AG09319 (cell line): ENCODE results near the gene ERP27.

Experiments used
- DNase-seq: peaks from one replicate; pipeline ENCODE4 v3.0.0-alpha.2; 2010; ENCODE audit warnings: low read depth; ENCODE audit errors: extremely low read depth
- TF ChIP-seq, protein P1 (sequence below): IDR thresholded peaks from 2 replicates; pipeline ENCODE4 v1.5.1; 2011; ENCODE audit warnings: low read depth, mild to moderate bottlenecking, inconsistent platforms, low read length, moderate library complexity

The ERP27 gene

DNA sequence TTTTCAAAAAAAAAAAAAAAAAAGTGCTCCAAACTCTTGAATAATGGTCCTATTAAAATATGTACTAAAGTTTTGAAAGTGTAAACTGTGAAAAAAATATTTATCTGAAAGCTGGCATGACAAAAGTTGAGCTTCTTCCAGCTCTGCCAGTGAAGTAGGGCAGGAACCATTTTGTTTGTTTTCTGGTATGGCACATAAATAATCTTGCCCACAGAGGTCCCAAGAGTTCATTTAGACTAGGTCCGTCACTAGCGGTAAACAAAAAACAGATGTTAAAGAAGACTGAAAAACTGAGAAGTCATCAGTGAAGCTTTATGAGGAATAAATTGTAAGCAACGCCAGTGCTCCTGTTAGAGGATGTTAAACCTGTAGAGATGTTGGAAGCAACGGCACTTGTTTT, 7.0 kb downstream of the ERP27 start:
- TF ChIP-seq, protein P1, sequence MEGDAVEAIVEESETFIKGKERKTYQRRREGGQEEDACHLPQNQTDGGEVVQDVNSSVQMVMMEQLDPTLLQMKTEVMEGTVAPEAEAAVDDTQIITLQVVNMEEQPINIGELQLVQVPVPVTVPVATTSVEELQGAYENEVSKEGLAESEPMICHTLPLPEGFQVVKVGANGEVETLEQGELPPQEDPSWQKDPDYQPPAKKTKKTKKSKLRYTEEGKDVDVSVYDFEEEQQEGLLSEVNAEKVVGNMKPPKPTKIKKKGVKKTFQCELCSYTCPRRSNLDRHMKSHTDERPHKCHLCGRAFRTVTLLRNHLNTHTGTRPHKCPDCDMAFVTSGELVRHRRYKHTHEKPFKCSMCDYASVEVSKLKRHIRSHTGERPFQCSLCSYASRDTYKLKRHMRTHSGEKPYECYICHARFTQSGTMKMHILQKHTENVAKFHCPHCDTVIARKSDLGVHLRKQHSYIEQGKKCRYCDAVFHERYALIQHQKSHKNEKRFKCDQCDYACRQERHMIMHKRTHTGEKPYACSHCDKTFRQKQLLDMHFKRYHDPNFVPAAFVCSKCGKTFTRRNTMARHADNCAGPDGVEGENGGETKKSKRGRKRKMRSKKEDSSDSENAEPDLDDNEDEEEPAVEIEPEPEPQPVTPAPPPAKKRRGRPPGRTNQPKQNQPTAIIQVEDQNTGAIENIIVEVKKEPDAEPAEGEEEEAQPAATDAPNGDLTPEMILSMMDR: no peak
- peak; percentile 7 for DNase-seq

DNA sequence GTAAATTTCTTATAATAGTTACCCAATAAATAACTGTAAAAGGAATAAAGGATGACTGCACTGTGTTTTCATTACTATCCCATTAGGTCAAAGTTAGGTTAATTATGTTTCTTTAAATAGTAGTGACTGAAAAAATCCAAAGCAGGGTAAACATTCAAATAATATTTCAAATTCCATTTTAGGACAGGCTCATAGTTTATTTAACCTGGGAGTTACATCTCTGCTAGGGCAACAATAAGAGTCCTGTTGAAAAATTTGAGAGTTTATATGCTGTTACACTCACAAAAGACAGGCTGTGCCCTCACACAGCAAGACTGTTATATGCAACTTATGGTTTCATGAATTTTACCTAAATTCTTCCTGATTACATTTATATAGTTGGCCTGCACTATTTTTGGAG, 8.0 kb downstream of the ERP27 start:
- DNase-seq: no peak
- TF ChIP-seq, protein P1: no peak

DNA sequence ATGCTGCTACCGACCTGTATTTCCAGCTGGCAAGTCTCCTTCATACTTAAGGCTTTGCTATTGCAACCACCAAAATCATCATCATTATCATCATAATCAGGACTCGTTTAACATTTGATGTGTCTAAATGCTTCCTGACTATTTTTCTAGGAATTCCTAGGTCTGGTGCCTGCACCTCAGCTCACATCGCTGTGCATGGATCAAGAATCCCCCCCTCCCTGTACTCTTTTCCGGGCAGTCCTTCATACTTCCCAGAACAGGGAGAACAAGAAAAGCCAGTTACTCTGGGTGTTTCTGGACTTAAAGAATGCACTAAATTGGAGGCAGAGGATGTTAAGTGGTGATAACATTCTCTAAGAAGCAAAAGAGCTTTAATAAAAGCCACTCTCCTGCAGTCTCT, 9.4 kb downstream of the ERP27 start:
- TF ChIP-seq, protein P1: no peak
- no peak for DNase-seq

DNA sequence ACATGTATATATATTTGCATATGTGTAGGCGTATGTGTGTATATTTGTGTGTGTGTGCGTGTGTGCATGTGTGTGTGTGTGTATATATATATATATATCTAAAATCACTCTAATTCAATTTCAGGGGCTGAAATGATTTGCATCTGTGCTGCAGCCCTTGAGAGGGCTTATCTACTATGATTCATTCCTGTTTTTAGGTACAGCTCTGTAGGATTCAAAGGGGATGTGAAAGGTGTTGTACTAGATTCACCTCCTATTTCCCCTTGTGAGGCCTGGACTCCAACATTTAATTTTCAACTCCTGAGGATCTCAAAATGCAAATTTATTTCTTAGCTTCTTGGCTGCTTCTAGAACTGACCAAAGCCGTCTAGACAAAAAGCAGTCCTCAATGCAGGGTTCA, 11.1 kb downstream of the ERP27 start:
- TF ChIP-seq, protein P1: no peak

DNA sequence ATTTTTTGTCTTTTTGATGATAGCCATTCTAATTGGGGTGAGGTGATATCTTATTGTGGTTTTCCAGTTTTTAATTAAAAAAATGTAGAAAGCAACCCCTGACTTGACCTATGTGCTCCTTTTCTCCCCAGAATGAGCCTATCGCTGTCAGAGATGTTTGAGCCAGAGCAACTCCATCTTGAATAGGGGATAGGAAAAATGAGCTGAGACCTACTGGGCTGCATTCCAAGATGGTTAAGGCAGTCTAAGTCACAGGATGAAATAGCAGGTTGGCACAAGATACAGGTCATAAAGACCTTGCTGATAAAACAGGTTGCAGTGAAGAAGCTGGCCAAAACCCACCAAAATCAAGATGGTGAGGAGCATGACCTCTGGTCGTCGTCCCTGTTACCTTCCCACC, 13.8 kb downstream of the ERP27 start:
- DNase-seq: no peak
- TF ChIP-seq, protein P1: no peak

More for the DNA sequence above, 11.1 kb downstream of the ERP27 start:
- no peak for DNase-seq

DNA sequence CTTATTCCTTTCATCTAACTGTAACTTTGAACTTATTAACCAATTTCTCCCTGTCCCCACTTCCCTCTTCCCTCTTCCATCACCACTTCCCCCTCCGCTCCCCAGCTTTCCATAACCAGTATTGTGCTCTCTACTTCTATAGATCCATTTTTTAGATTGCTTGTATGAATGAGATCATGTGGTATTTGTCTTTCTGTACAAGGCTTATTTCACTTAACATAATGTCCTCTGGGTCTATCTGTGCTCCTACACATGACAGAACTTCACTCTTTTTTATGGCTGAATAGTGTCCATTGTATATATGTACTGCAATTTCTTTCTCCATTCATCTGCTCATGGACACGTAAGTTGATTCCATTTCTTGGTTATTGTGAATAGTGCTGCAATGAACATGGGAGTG, 14.4 kb downstream of the ERP27 start:
- TF ChIP-seq, protein P1: no peak

DNA sequence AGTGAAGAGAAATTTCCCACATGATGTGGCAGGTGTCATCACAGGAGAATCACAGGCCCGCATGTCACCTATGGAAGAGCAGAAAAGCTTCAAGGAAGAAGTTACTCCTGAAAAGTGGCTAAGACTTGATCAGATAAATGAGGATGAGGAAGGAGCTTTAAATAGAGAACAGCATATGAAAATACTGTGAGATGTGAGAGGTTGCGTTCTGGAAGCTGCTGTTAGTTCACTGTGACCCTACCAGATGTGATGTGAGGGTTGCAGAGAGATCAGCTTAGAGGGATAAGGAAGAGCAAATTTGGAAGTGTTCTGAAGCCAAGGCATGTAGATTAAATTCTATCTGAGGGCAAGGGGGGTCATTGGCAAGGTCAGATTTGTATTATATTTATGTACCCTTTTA, 17.1 kb downstream of the ERP27 start:
- TF ChIP-seq, protein P1: no peak
- DNase-seq: no peak

More for the DNA sequence above, 14.4 kb downstream of the ERP27 start:
- DNase-seq: no peak
